GM18951 (cell line): ENCODE measurements around the gene TMED8.
"Not testable (repeated sequence)": the region's sequence is repeated elsewhere in the genome, so short reads cannot be mapped to it uniquely, and the experiment has no call there.

Experiments used
- POLR2A ChIP-seq: IDR thresholded peaks from 4 replicates; pipeline ENCODE4 v1.6.1; 2011; ENCODE audit warnings: mild to moderate bottlenecking; ENCODE audit not compliant: insufficient read length, insufficient read depth; ENCODE audit errors: extremely low read depth
- in situ Hi-C: fragments of 300-500 bp; cut with MboI; formaldehyde crosslinking; loops from one replicate; pipeline ENCODE4 v1.12.0; 2022; ENCODE audit warnings: low sequenced_read_pairs, mixed read lengths, inconsistent platforms; ENCODE audit not compliant: unreplicated experiment

The TMED8 gene

GRCh38 chr14:77344377-77344996 lies 32.4 kb downstream of the TMED8 start:
- TF ChIP-seq POLR2A = no peak
- in situ Hi-C loops = no loop called here

- no peak for TF ChIP-seq POLR2A
- in situ Hi-C loops = no loop called here
Observed at GRCh38 chr14:77343662-77344061, 33.2 kb downstream of the TMED8 start.

GRCh38 chr14:77342726-77343397 lies 34.0 kb downstream of the TMED8 start:
- in situ Hi-C loops = no loop called here
- no peak for TF ChIP-seq POLR2A

GRCh38 chr14:77340389-77340788 lies 36.5 kb downstream of the TMED8 start:
- TF ChIP-seq POLR2A = no peak
- in situ Hi-C loops = no loop called here

GRCh38 chr14:77339407-77339806 lies 37.5 kb downstream of the TMED8 start:
- in situ Hi-C loops = no loop called here
- TF ChIP-seq POLR2A = no peak

- TF ChIP-seq POLR2A = no peak
- in situ Hi-C loops = no loop called here
Observed at GRCh38 chr14:77338302-77338701, 38.6 kb downstream of the TMED8 start.

GRCh38 chr14:77337880-77338279 lies 39.0 kb downstream of the TMED8 start:
- in situ Hi-C loops = no loop called here

GRCh38 chr14:77337255-77337654 lies 39.6 kb downstream of the TMED8 start:
- in situ Hi-C loops = not testable (repeated sequence)

More at GRCh38 chr14:77337880-77338279, 39.0 kb downstream of the TMED8 start:
- no peak for TF ChIP-seq POLR2A

- in situ Hi-C loops = no loop called here
- no peak for TF ChIP-seq POLR2A
Observed at GRCh38 chr14:77335576-77335975, 41.3 kb downstream of the TMED8 start.

GRCh38 chr14:77329872-77330271 lies 47.0 kb downstream of the TMED8 start:
- in situ Hi-C loops = no loop called here
- no peak for TF ChIP-seq POLR2A

GRCh38 chr14:77327111-77327510 lies 49.8 kb downstream of the TMED8 start:
- in situ Hi-C loops = no loop called here
- TF ChIP-seq POLR2A = no peak

GRCh38 chr14:77325746-77326094 lies 51.2 kb downstream of the TMED8 start:
- no peak for TF ChIP-seq POLR2A
- in situ Hi-C loops = no loop called here

GRCh38 chr14:77324816-77325745 lies 51.8 kb downstream of the TMED8 start:
- in situ Hi-C loops = no loop called here

More at GRCh38 chr14:77324816-77325745, 51.8 kb downstream of the TMED8 start:
- TF ChIP-seq POLR2A = no peak
